Measurements from ENCODE around the gene TAF12. TPM values are rescaled to one million over a fixed set of nuclear protein-coding genes. Genes with fewer than 3 reads are reported as not detected.

The TAF12 gene
- total RNA-seq, 1 experiment from 2014 or later = 29.7 TPM

GRCh38 chr1:28564310-28564709 lies 78.6 kb downstream of the TAF12 start:
- Mint-ChIP-seq H3K36me3 (ENCODE audit: insufficient read depth, unreplicated experiment) (peaks cover 89% of the 10 kb centered on the region), H3K4me1 (ENCODE audit: insufficient read depth, unreplicated experiment) (no peaks in the 10 kb centered on the region), H3K27ac (ENCODE audit: low read depth, unreplicated experiment) (no peak overlapping the region), H3K9me3 (ENCODE audit: unreplicated experiment) (no peaks in the 10 kb centered on the region), H3K4me3 (ENCODE audit: unreplicated experiment) (no peak overlapping the region), H3K27me3 (ENCODE audit: insufficient read depth, unreplicated experiment) (no peaks in the 10 kb centered on the region)
- intact Hi-C loops (cut with micrococcal nuclease) = no loop called here
- no TSS peak for BruUV-seq (replicated peaks)
- TF ChIP-seq CTCF (IDR thresholded peaks at IDR 0.05; ENCODE audit: unreplicated experiment) = no peak
- POLR2A ChIA-PET = interaction anchor here (0.6 to 2.7 kb wide), 4 partner anchors 11 to 83 kb away, joined by 3 to 13 read pairs (median 7); partner anchors contain the start of gene TRNAU1AP
- DNase-seq (ENCODE audit: unreplicated experiment) = no peak
- CTCF ChIA-PET = interaction anchor here (0.9 kb wide), 1 partner anchor 46 kb away, joined by 4 read pairs; no protein-coding TSS in a partner anchor

- BruUV-seq (replicated peaks) = no TSS peak
- H3K9me3 Mint-ChIP-seq (ENCODE audit: unreplicated experiment) = no peaks in the 10 kb centered on the region
- peaks cover 89% of the 10 kb centered on the region for H3K36me3 Mint-ChIP-seq (ENCODE audit: insufficient read depth, unreplicated experiment)
- no peak overlapping the region for H3K27ac Mint-ChIP-seq (ENCODE audit: low read depth, unreplicated experiment)
- H3K27me3 Mint-ChIP-seq (ENCODE audit: insufficient read depth, unreplicated experiment) = no peaks in the 10 kb centered on the region
- CTCF ChIA-PET = interaction anchor here (0.9 kb wide), 1 partner anchor 18 kb away, joined by 3 read pairs; no protein-coding TSS in a partner anchor
- no peak for TF ChIP-seq CTCF (IDR thresholded peaks at IDR 0.05; ENCODE audit: unreplicated experiment)
- H3K4me1 Mint-ChIP-seq (ENCODE audit: insufficient read depth, unreplicated experiment) = no peaks in the 10 kb centered on the region
- intact Hi-C loops (cut with micrococcal nuclease) = no loop called here
- POLR2A ChIA-PET = interaction anchor here (1.0 kb wide), 2 partner anchors 19 to 21 kb away, joined by 3 to 6 read pairs; no protein-coding TSS in a partner anchor
- DNase-seq (ENCODE audit: unreplicated experiment) = no peak
- no peak overlapping the region for H3K4me3 Mint-ChIP-seq (ENCODE audit: unreplicated experiment)
Measured at GRCh38 chr1:28560886-28561285, 82.0 kb downstream of the TAF12 start.

Other genes starting within 250 kb of the TAF12 start
- gene RCC1, start 137.0 kb downstream of the TAF12 start, total RNA-seq (2022) = 30.3 and 42.4 TPM in 2 replicates
- 28.2 and 33.4 TPM in 2 replicates for gene TRNAU1AP, start 90.0 kb downstream of the TAF12 start, total RNA-seq (2022)
- not detected in 2 replicates for gene RAB42, start 50.8 kb downstream of the TAF12 start, total RNA-seq (2022)
- gene RNU11, start 5.5 kb upstream of the TAF12 start, total RNA-seq (2022) = not detected in 2 replicates
- 9.1 and 13.3 TPM in 2 replicates for gene GMEB1, start 25.7 kb upstream of the TAF12 start, total RNA-seq (2022)
- gene YTHDF2, start 93.9 kb upstream of the TAF12 start, total RNA-seq (2022) = 102 and 127 TPM in 2 replicates
- gene OPRD1, start 169.1 kb upstream of the TAF12 start, total RNA-seq (2022) = not detected in 2 replicates

Data from MCF 10A (cell line).